Subcutaneous abdominal adipose tissue (tissue), 5 donors: ENCODE results near the gene ARID1A.
A peak's percentile ranks its signal among the peaks of the same experiment; 100 is the strongest.

Source experiments
- H3K27ac ChIP-seq: one replicate; pipeline ENCODE4 v1.7.0; 2013; ENCODE audit warnings: low read depth, mild to moderate bottlenecking, inconsistent platforms, low read length, moderate library complexity
- H3K27me3 ChIP-seq, 5 donors: one replicate each; pipeline ENCODE4 v1.7.0; 2013; ENCODE audit warnings: low read length in 5 of 5, inconsistent platforms in 1 of 5; ENCODE audit not compliant: control insufficient read depth in 5 of 5, insufficient read depth in 4 of 5
- H3K36me3 ChIP-seq, 5 donors: one replicate each; pipeline ENCODE4 v1.7.0; 2013; ENCODE audit warnings: low read length in 5 of 5; ENCODE audit not compliant: control insufficient read depth in 5 of 5, insufficient read depth in 5 of 5
- H3K4me1 ChIP-seq, 5 donors: one replicate each; pipeline ENCODE4 v1.7.0; 2013; ENCODE audit warnings: low read length in 5 of 5, mild to moderate bottlenecking in 3 of 5, moderate library complexity in 1 of 5; ENCODE audit not compliant: control insufficient read depth in 5 of 5, insufficient read depth in 5 of 5
- H3K4me3 ChIP-seq, 5 donors: one replicate each; pipeline ENCODE4 v1.7.0; 2013; ENCODE audit warnings: low read length in 5 of 5, low read depth in 1 of 5
- H3K9ac ChIP-seq, 5 donors: one replicate each; pipeline ENCODE4 v1.7.0; 2013; ENCODE audit warnings: low read length in 5 of 5, mild to moderate bottlenecking in 4 of 5, moderate library complexity in 3 of 5
- H3K9me3 ChIP-seq, 5 donors: one replicate each; pipeline ENCODE4 v1.7.0; 2013; ENCODE audit warnings: low read length in 5 of 5; ENCODE audit not compliant: control insufficient read depth in 5 of 5
- donor health status: healthy.
- donor health status: healthy.
- donor health status: healthy.
- donor health status: healthy.
- donor health status: healthy.

Gene ARID1A

GRCh38 chr1:26811708-26812107 is 115.9 kb downstream of the ARID1A start:
- no peak overlapping the region for H3K4me3 ChIP-seq
- H3K9me3 ChIP-seq: peaks cover 0 to 3% (median 0%) of the 10 kb centered on the region in 5 donors
- H3K27me3 ChIP-seq: no peaks in the 10 kb centered on the region
- no peaks in the 10 kb centered on the region for H3K36me3 ChIP-seq
- H3K27ac ChIP-seq: no peak overlapping the region
- peaks cover 0 to 20% (median 9%) of the 10 kb centered on the region in 5 donors for H3K4me1 ChIP-seq
- H3K9ac ChIP-seq: no peak overlapping the region

- Histone ChIP-seq H3K27me3 (no peaks in the 10 kb centered on the region), H3K9me3 (peaks cover 0 to 3% (median 0%) of the 10 kb centered on the region in 5 donors), H3K4me3 (no peak overlapping the region), H3K9ac (no peak overlapping the region), H3K36me3 (no peaks in the 10 kb centered on the region), H3K4me1 (peaks cover 0 to 18% (median 6%) of the 10 kb centered on the region in 5 donors), H3K27ac (no peak overlapping the region)
Measured at GRCh38 chr1:26814377-26814776, 118.6 kb downstream of the ARID1A start.

- H3K4me1 ChIP-seq: peaks cover 0 to 18% (median 6%) of the 10 kb centered on the region in 5 donors
- H3K9ac ChIP-seq: no peak overlapping the region
- H3K27ac ChIP-seq: no peak overlapping the region
- H3K4me3 ChIP-seq: no peak overlapping the region
- H3K36me3 ChIP-seq: no peaks in the 10 kb centered on the region
- H3K9me3 ChIP-seq: peaks cover 0 to 3% (median 0%) of the 10 kb centered on the region in 5 donors
- no peaks in the 10 kb centered on the region for H3K27me3 ChIP-seq
Measured at GRCh38 chr1:26814893-26815292, 119.1 kb downstream of the ARID1A start.

GRCh38 chr1:26820784-26821269 is 125.0 kb downstream of the ARID1A start:
- H3K27ac ChIP-seq: no peak overlapping the region
- no peak overlapping the region for H3K4me3 ChIP-seq
- no peaks in the 10 kb centered on the region for H3K27me3 ChIP-seq
- no peaks in the 10 kb centered on the region for H3K36me3 ChIP-seq
- peaks cover 0 to 8% (median 1%) of the 10 kb centered on the region in 5 donors for H3K4me1 ChIP-seq
- H3K9ac ChIP-seq: no peak overlapping the region
- no peaks in the 10 kb centered on the region for H3K9me3 ChIP-seq

DNA sequence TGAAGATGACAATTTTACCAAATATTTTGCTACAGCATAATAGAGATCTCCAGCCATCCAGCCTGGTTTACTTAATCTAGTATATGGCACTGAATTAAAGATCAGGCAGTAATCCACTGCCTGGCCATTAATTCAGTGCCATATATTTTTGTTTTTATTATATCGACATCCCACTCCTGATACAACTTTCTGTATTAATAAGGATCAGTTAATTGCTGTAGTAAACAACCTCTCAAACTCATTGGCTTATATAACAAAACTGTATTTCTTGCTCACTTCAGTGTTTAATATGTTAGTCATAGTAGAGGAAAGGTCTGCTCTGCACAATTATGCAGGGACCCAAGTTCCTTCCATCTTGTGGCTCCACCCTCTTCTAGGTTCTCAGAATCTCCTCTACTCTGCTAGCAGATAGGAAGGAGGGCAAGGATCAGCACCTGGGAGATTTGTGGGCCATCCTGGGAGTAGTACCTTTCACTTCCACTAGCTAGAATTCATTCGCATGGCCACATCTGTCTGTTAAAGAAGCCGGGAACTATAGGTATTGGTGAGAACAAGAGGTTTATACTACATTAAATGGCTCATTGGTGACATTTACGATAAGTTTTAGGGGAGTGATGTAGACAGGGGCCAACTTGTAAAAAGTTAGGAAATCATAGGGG is 127.1 kb downstream of the ARID1A start:
- Histone ChIP-seq H3K27me3 (no peaks in the 10 kb centered on the region), H3K9ac (no peak overlapping the region), H3K4me3 (no peak overlapping the region), H3K36me3 (no peaks in the 10 kb centered on the region), H3K4me1 (peaks cover 2 to 20% (median 14%) of the 10 kb centered on the region in 5 donors), H3K9me3 (no peaks in the 10 kb centered on the region), H3K27ac (no peak overlapping the region)

DNA sequence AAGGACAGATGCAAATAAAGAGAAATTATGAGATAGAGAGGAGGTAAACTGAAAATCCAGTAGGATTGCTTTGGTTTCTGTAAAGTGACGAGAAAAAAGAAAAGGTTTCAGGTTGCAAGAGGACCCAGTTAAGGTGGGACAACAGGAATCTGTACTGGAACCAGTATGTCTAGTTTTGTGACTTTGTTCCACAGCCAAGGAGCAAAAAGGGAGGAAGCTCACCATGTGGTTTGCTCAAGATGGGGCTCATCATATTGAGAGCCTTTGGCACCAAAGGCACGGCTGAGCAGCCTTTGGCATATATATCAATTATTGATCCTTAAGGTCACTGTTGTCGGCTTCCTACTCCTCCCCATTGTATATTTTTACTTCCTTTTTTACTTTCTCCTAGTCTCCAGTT is 128.9 kb downstream of the ARID1A start:
- H3K4me3 ChIP-seq: no peak overlapping the region
- no peaks in the 10 kb centered on the region for H3K27me3 ChIP-seq
- H3K36me3 ChIP-seq: peaks cover 0 to 5% (median 0%) of the 10 kb centered on the region in 5 donors
- no peak overlapping the region for H3K27ac ChIP-seq
- H3K4me1 ChIP-seq: peaks cover 11 to 38% (median 33%) of the 10 kb centered on the region in 5 donors
- H3K9ac ChIP-seq: no peak overlapping the region
- no peaks in the 10 kb centered on the region for H3K9me3 ChIP-seq

GRCh38 chr1:26826261-26827105 is 130.7 kb downstream of the ARID1A start, which contains the start of gene ZDHHC18:
Gene ZDHHC18 (plus strand): TSS chr1:26826688. CDS start chr1:26826805, 117 bp downstream.
- peak within 1 kb of the TSS; percentile 63 to 95 (median 81) for H3K9ac ChIP-seq
- peak within 1 kb of the TSS; percentile 80 to 93 (median 84) for H3K4me3 ChIP-seq
- H3K4me1 ChIP-seq: peaks cover 11 to 47% (median 43%) of the 10 kb centered on the region in 5 donors
- H3K27me3 ChIP-seq: no peaks in the 10 kb centered on the region
- peaks cover 0 to 7% (median 0%) of the 10 kb centered on the region in 5 donors for H3K36me3 ChIP-seq
- H3K9me3 ChIP-seq: no peaks in the 10 kb centered on the region
- H3K27ac ChIP-seq: peak within 1 kb of the TSS; percentile 57

DNA sequence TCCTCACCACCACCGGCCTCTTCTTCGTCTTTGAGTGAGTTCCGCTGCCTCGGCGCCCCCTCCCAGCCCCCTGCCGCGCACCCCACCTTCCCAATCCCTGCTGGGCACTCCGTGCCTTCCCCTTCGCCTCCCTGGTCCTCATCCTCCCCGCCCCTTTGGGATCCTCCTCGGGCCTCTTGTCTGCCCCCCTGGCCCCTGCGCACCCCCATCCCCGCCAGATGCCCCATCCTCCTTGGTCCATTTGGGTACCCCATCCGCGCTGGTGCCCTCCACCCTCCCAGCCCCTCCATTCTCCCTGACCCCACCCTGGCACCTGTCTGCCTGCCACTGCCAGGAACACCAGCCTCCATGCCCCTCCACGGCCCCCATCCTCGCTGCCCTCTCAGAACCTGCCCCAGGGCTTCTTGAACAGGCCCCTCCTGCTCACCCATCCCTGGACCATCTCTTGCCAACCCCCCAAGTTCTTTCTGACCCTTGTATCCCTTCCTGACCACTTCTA is 131.3 kb downstream of the ARID1A start:
- Histone ChIP-seq H3K9me3 (no peaks in the 10 kb centered on the region), H3K9ac (peak overlapping the region; percentile 59 to 89 (median 79)), H3K4me3 (peak overlapping the region; percentile 71 to 85 (median 80)), H3K27me3 (no peaks in the 10 kb centered on the region), H3K27ac (peak overlapping the region; percentile 35), H3K36me3 (peaks cover 0 to 12% (median 3%) of the 10 kb centered on the region in 5 donors), H3K4me1 (peaks cover 11 to 54% (median 49%) of the 10 kb centered on the region in 5 donors)

DNA sequence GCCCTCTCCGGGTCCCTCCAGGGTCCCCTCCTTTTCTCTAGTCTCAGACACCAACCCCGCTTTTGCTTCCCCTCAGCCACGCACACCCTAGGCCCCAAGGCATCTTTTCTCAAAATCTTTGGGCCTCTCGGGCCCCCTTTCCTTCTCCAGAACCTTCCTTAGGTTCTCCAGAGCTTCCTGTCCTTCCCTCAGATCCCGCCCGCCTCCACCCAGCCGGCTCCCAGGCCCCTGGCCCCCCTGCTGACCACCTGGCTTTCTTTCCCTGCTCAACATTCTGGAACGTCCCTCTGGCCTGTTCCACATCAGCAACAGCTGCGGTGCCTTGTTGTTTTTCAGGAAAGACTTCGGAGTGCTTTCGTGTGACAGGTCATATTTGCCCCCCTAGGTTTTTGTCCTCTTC is 131.8 kb downstream of the ARID1A start:
- no peaks in the 10 kb centered on the region for H3K27me3 ChIP-seq
- peaks cover 0 to 17% (median 8%) of the 10 kb centered on the region in 5 donors for H3K36me3 ChIP-seq
- peak overlapping the region; percentile 35 for H3K27ac ChIP-seq
- H3K4me1 ChIP-seq: peaks cover 11 to 58% (median 49%) of the 10 kb centered on the region in 5 donors
- H3K9ac ChIP-seq: peak overlapping the region; percentile 59 to 89 (median 79)
- peak overlapping the region; percentile 71 to 85 (median 80) for H3K4me3 ChIP-seq
- H3K9me3 ChIP-seq: no peaks in the 10 kb centered on the region
